A549 treated with AZD9567 at 1 μM for 4 hours (cell line): Measurements from ENCODE around the gene NUCB2. TPM values are rescaled to one million over a fixed set of nuclear protein-coding genes. Genes with fewer than 3 reads are reported as not detected.

Source experiments
- total RNA-seq: library from RNA; stranded (reverse); fragments of 200-300 nt; extraction: Qiagen RNA extraction; gene quantifications from 5 replicates; pipeline ENCODE4 v1.2.3, GENCODE V29; 2022; ENCODE audit not compliant: insufficient read depth

Gene NUCB2
- 27.7 to 35.6 TPM (median 32.0 TPM) in 5 replicates for total RNA-seq

GRCh38 chr11:17276236-17277023, at the start of gene NUCB2:
TSS of gene NUCB2 (plus strand) at chr11:17276739. CDS start at chr11:17295324, 18,585 bp downstream.

GRCh38 chr11:17351510-17352176, 75.1 kb downstream of the NUCB2 start, which contains the start of gene NCR3LG1:
TSS of gene NCR3LG1 (plus strand) at chr11:17351800. CDS start at chr11:17351970, 170 bp downstream.

Other genes with a start within 250 kb of the NUCB2 start
- 1,564 to 1,839 TPM (median 1,603 TPM) in 5 replicates for gene RPS13, start 199.1 kb upstream of the NUCB2 start, total RNA-seq
- gene PIK3C2A, start 68.8 kb upstream of the NUCB2 start, total RNA-seq: 8.7 to 17.0 TPM (median 15.5 TPM) in 5 replicates
- gene NCR3LG1, start 75.1 kb downstream of the NUCB2 start, total RNA-seq: 1.8 to 2.9 TPM (median 2.6 TPM) in 5 replicates
- 1.3 to 3.0 TPM (median 2.8 TPM) in 5 replicates for gene KCNJ11, start 111.9 kb downstream of the NUCB2 start, total RNA-seq
- gene ABCC8, start 200.1 kb downstream of the NUCB2 start, total RNA-seq: 5.1 to 9.4 TPM (median 7.6 TPM) in 5 replicates